ENCODE data around the gene KAZN.

Gene KAZN

GRCh38 chr1:14817223-14818170, 219.0 kb downstream of the KAZN start:
- DNase-seq (ENCODE audit: extremely low read depth, low read depth) = no peak
- TF ChIP-seq CTCF (IDR thresholded peaks at IDR 0.05; ENCODE audit: low read depth, low read length) = no peak

GRCh38 chr1:14820295-14821085, 222.0 kb downstream of the KAZN start:
- no peak for TF ChIP-seq CTCF (IDR thresholded peaks at IDR 0.05; ENCODE audit: low read depth, low read length)
- no peak for DNase-seq (ENCODE audit: extremely low read depth, low read depth)

- DNase-seq (ENCODE audit: extremely low read depth, low read depth) = no peak
- TF ChIP-seq CTCF (IDR thresholded peaks at IDR 0.05; ENCODE audit: low read depth, low read length) = no peak
Observed at GRCh38 chr1:14822493-14822892, 224.0 kb downstream of the KAZN start.

- TF ChIP-seq CTCF (IDR thresholded peaks at IDR 0.05; ENCODE audit: low read depth, low read length) = no peak
- DNase-seq (ENCODE audit: extremely low read depth, low read depth) = no peak
Observed at GRCh38 chr1:14822996-14823395, 224.5 kb downstream of the KAZN start.

DNA sequence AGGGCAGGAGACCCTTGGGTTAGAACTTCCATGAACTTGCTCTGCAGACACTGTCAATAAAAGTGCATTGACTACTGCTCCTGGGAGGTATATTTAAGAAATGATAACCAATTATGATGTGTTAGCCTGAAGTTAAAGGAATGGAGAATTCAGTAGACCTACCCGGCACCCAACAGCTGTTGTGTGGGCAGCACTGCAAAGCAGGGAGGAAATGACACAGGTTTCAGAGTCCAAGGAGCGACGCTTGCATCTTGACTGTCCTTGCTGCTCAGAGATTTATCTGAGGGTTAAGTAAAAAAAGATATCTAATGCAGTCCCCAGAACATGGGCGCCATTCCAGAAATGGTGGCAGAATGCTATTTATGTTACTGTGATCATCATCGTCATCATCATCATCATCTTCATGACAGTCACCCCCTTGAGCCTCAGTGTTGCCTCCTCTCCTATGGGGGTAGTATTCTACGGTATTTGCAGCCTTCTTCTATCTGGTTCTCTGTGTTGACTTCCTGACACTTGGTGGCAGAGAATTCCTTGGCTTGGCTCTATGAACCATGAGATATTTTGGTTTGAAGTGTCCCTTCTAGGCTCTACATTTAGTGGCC, 225.9 kb downstream of the KAZN start:
- DNase-seq (ENCODE audit: extremely low read depth, low read depth) = no peak
- TF ChIP-seq CTCF (IDR thresholded peaks at IDR 0.05; ENCODE audit: low read depth, low read length) = no peak

DNA sequence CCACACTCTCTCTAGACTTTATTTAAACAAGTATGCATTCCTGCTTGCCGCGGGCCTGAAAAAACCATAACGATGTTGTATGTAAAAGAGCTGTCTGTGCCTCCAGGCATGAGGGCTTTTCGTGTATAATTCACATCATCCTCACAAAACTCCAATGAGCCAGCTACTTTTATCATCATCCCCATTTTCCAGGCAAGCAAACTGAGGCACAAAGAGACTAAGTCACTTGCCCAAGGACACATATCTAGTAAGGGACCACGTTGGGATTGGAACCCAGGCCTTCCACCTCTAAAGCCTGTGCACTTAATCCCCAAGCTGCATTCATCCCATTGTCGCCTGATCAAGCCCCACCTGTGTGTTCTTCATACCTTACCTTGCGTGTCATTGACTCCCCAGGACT, 226.9 kb downstream of the KAZN start:
- no peak for DNase-seq (ENCODE audit: extremely low read depth, low read depth)
- no peak for TF ChIP-seq CTCF (IDR thresholded peaks at IDR 0.05; ENCODE audit: low read depth, low read length)
